ENCODE measurements around the gene DENND6B.

DNA sequence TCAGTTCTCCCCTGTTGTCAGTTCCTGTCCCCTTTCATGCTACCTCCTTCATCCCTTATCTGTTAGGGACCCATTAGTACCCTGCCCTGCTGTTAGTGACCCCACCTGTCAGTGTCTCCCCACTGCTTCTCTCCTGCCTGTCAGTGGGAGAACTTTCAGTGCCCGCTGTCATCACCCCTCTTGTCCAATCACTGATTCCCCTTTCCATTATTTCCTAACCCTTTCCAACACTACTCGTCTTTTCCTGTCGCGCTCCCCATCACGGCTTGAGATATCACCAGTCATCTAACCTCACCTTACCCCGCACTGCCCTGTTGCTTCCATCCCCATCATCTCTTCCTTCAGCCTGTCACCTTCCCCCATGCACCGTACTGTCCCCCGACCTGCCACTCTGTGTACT, 20.3 kb upstream of the DENND6B start:
- TF ChIP-seq, protein P1, sequence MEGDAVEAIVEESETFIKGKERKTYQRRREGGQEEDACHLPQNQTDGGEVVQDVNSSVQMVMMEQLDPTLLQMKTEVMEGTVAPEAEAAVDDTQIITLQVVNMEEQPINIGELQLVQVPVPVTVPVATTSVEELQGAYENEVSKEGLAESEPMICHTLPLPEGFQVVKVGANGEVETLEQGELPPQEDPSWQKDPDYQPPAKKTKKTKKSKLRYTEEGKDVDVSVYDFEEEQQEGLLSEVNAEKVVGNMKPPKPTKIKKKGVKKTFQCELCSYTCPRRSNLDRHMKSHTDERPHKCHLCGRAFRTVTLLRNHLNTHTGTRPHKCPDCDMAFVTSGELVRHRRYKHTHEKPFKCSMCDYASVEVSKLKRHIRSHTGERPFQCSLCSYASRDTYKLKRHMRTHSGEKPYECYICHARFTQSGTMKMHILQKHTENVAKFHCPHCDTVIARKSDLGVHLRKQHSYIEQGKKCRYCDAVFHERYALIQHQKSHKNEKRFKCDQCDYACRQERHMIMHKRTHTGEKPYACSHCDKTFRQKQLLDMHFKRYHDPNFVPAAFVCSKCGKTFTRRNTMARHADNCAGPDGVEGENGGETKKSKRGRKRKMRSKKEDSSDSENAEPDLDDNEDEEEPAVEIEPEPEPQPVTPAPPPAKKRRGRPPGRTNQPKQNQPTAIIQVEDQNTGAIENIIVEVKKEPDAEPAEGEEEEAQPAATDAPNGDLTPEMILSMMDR (IDR thresholded peaks at IDR 0.05), result no peak
- TF ChIP-seq POLR2A (IDR thresholded peaks at IDR 0.05), result no peak
- no peak for TF ChIP-seq POLR2AphosphoS5 (IDR thresholded peaks at IDR 0.05)
